K562 (cell line): ENCODE results near the gene IPO5. TPM values are rescaled to one million over a fixed set of nuclear protein-coding genes. Genes with fewer than 3 reads are reported as not detected.

Experiments
- ATAC-seq: fragments of 200-7000 bp; cut with Tn5 transposase; 3 replicates; pipeline ENCODE4 v1.9.1; 2020; ENCODE audit warnings: moderate library complexity
- BruUV-seq: library from RNA; stranded (reverse); fragments of 400-500 nt; replicated peaks from 2 replicates; lab custom pipeline; 2021; lab: Mats Ljungman, UMichigan
- CTCF ChIA-PET: fragments of 300-600 bp; formaldehyde crosslinking; extraction: SDS; loops from one replicate; lab custom pipeline; 2021; ENCODE audit warnings: low intra/inter-chr PET ratio; lab: Yijun Ruan, JAX
- POLR2A ChIA-PET: fragments of 300-600, 350-650 bp; sonication (Branson Sonifier 250); formaldehyde crosslinking; extraction: SDS; loops from one replicate; lab custom pipeline; 2021; ENCODE audit warnings: antibody characterized with exemption, inconsistent platforms; lab: Yijun Ruan, JAX
- DNase-seq, 4 experiments: peaks; one replicate each; pipeline versions ENCODE4 v3.0.0 to v3.0.0-alpha.2; 2011 to 2018; ENCODE audit warnings: low spot score in 3 of 4, mixed read lengths in 3 of 4; ENCODE audit errors: extremely low read depth in 1 of 4
- FAIRE-seq: peaks from 2 replicates; lab custom pipeline; 2011; peaks lifted over from hg19 to GRCh38; lab: Jason Lieb, UNC
- H2AFZ ChIP-seq: 2 replicates; pipeline ENCODE4 v1.6.0; 2011; ENCODE audit warnings: low read depth, low read length, control low read depth, inconsistent platforms
- H3K27ac ChIP-seq: fragments of 200-600 bp; 3 replicates; pipeline ENCODE4 v1.8.0; 2011; ENCODE audit warnings: low read depth, mild to moderate bottlenecking, control low read depth, inconsistent platforms, low read length, moderate library complexity, mixed read lengths; ENCODE audit errors: extremely low read depth
- H3K27me3 ChIP-seq, 2 experiments: fragments of 300-600 bp in 1 of 2; 2 replicates in 1 of 2; 3 replicates in 1 of 2; pipeline versions ENCODE4 v1.6.0 to v1.8.0; 2011; ENCODE audit warnings: inconsistent platforms in 2 of 2, low read length in 2 of 2, mild to moderate bottlenecking in 1 of 2, mixed read lengths in 1 of 2, moderate library complexity in 1 of 2; ENCODE audit not compliant: control insufficient read depth in 2 of 2, insufficient read depth in 2 of 2
- H3K36me3 ChIP-seq: fragments of 300-600 bp; 3 replicates; pipeline ENCODE4 v1.8.0; 2011; ENCODE audit warnings: mild to moderate bottlenecking, low read length, inconsistent platforms; ENCODE audit not compliant: control insufficient read depth, insufficient read depth
- H3K4me1 ChIP-seq, 2 experiments: fragments of 200-600 bp in 1 of 2; replicated peaks in 1 of 2; 2 replicates in 1 of 2; 3 replicates in 1 of 2; pipeline versions ENCODE4 v1.5.1 to v1.8.0; 2011; ENCODE audit warnings: inconsistent platforms in 2 of 2, low read length in 2 of 2, mild to moderate bottlenecking in 1 of 2, mixed read lengths in 1 of 2, moderate library complexity in 1 of 2; ENCODE audit not compliant: control insufficient read depth in 2 of 2, insufficient read depth in 2 of 2
- H3K4me2 ChIP-seq: 2 replicates; pipeline ENCODE4 v1.6.1; 2011; ENCODE audit warnings: low read length, control low read depth, inconsistent platforms, mixed read lengths; ENCODE audit not compliant: insufficient read depth
- H3K4me3 ChIP-seq: fragments of 200-600 bp; sonication (generic), shearing (Covaris generic); 2 replicates; pipeline ENCODE4 v1.5.1; 2016; ENCODE audit warnings: control low read depth, inconsistent platforms
- H3K79me2 ChIP-seq: fragments of 200-600 bp; 3 replicates; pipeline ENCODE4 v1.8.0; 2011; ENCODE audit warnings: low read length, inconsistent platforms; ENCODE audit not compliant: control insufficient read depth, insufficient read depth
- H3K9ac ChIP-seq, 2 experiments: 2 replicates each; pipeline versions ENCODE4 v1.6.0 to v1.6.1; 2011; ENCODE audit warnings: low read depth in 2 of 2, low read length in 2 of 2, control low read depth in 1 of 2, inconsistent platforms in 1 of 2, mild to moderate bottlenecking in 1 of 2, mixed read lengths in 1 of 2; ENCODE audit not compliant: insufficient read depth in 1 of 2
- H3K9me1 ChIP-seq: one replicate; pipeline ENCODE4 v1.6.0; 2011; ENCODE audit warnings: inconsistent platforms, mild to moderate bottlenecking, low read length, moderate library complexity; ENCODE audit not compliant: control insufficient read depth, insufficient read depth
- H3K9me3 ChIP-seq: replicated peaks from 2 replicates; pipeline ENCODE4 v1.5.1; 2011; ENCODE audit warnings: low read depth, low read length, inconsistent platforms; ENCODE audit not compliant: control insufficient read depth, insufficient read depth
- H4K20me1 ChIP-seq: replicated peaks from 2 replicates; pipeline ENCODE4 v1.6.1; 2011; ENCODE audit warnings: low read length, inconsistent platforms, mixed read lengths; ENCODE audit not compliant: control insufficient read depth, insufficient read depth
- ADNP ChIP-seq: fragments of 200-800 bp; sonication (Bioruptor generic); IDR thresholded peaks from 2 replicates; pipeline ENCODE4 v1.6.1; 2016; ENCODE audit warnings: missing genetic modification characterization, missing compliant biosample characterization
- CHD4 ChIP-seq: fragments of 200-600 bp; sonication (generic); IDR thresholded peaks from 3 replicates; pipeline ENCODE4 v1.6.1; 2012; ENCODE audit warnings: low read depth, mild to moderate bottlenecking, mixed read lengths, low read length, inconsistent platforms; ENCODE audit not compliant: insufficient read depth, insufficient replicate concordance, poor library complexity, severe bottlenecking
- JUNB ChIP-seq: fragments of 450-650 bp; formaldehyde crosslinking; conservative IDR thresholded peaks from 2 replicates; pipeline ENCODE4 v1.4.0; 2020; ENCODE audit warnings: mild to moderate bottlenecking
- MTA3 ChIP-seq: fragments of 450-650 bp; formaldehyde crosslinking; IDR thresholded peaks from 2 replicates; pipeline ENCODE4 v1.6.1; 2017; ENCODE audit warnings: mild to moderate bottlenecking, borderline replicate concordance
- NCOA2 ChIP-seq, 2 experiments: fragments of 450-650 bp; IDR thresholded peaks; 2 replicates each; pipeline ENCODE4 v1.6.1; 2018; ENCODE audit warnings: mild to moderate bottlenecking in 2 of 2, moderate library complexity in 1 of 2; ENCODE audit not compliant: partially characterized antibody in 2 of 2
- PHF8 ChIP-seq: fragments of 200-600 bp; sonication (generic); IDR thresholded peaks from 2 replicates; pipeline ENCODE4 v1.6.1; 2012; ENCODE audit warnings: mixed run types, mild to moderate bottlenecking, inconsistent platforms, low read length, moderate library complexity, borderline replicate concordance
- PKNOX1 ChIP-seq: fragments of 450-650 bp; IDR thresholded peaks from 2 replicates; pipeline ENCODE4 v1.6.1; 2016
- SRSF3 ChIP-seq: fragments of 200-400 bp; formaldehyde crosslinking; IDR thresholded peaks from 2 replicates; pipeline ENCODE4 v1.6.1; 2016; ENCODE audit warnings: mild to moderate bottlenecking, low read length, moderate library complexity; ENCODE audit not compliant: insufficient read depth
- XRCC5 ChIP-seq: fragments of 200-400 bp; formaldehyde crosslinking; IDR thresholded peaks from 2 replicates; pipeline ENCODE4 v1.6.1; 2017; ENCODE audit warnings: low read depth, mild to moderate bottlenecking, low read length
- ZNF12 ChIP-seq: sonication (generic); formaldehyde crosslinking; IDR thresholded peaks from 2 replicates; pipeline ENCODE4 v1.4.0; 2020; ENCODE audit warnings: mild to moderate bottlenecking, missing genetic modification reagents
- ZNF274 ChIP-seq: IDR thresholded peaks from 2 replicates; pipeline ENCODE4 v1.6.1; 2011; ENCODE audit warnings: low read depth, mild to moderate bottlenecking, low read length, moderate library complexity, borderline replicate concordance
- ZNF398 ChIP-seq: fragments of 250-450 bp; sonication (Bioruptor Pico); IDR thresholded peaks from 2 replicates; pipeline ENCODE4 v1.8.0; 2021; ENCODE audit warnings: moderate library complexity, mild to moderate bottlenecking, inconsistent platforms
- ZNF518B ChIP-seq: fragments of 250-450 bp; sonication (Bioruptor Pico); IDR thresholded peaks from 2 replicates; pipeline ENCODE4 v1.5.0; 2021; ENCODE audit warnings: mild to moderate bottlenecking, moderate library complexity
- ZNF639 ChIP-seq, 2 experiments: fragments of 200-800 bp in 1 of 2; sonication (Bioruptor generic) in 1 of 2; sonication (generic) in 1 of 2; formaldehyde crosslinking in 1 of 2; IDR thresholded peaks in 1 of 2; conservative IDR thresholded peaks in 1 of 2; 2 replicates each; pipeline versions ENCODE4 v1.5.0 to v1.6.1; 2016 to 2020; ENCODE audit warnings: missing compliant biosample characterization in 1 of 2, missing genetic modification characterization in 1 of 2, missing genetic modification reagents in 1 of 2
- WGBS: fragments of 100-300 bp; shearing (Covaris generic); methylation state at CpG from one replicate; pipeline ENCODE4 v1.1.6; 2016; ENCODE audit warnings: low coverage, mixed read lengths; ENCODE audit not compliant: insufficient coverage; ENCODE audit errors: missing lambda C conversion rate; 5-methylcytosine and 5-hydroxymethylcytosine counted together
- in situ Hi-C: fragments of 300-500 bp; cut with MboI; formaldehyde crosslinking; loops from 4 replicates; pipeline ENCODE4 v1.15.0; 2018; ENCODE audit warnings: inconsistent platforms, mixed read lengths
- intact Hi-C: fragments of 100-400 bp; cut with micrococcal nuclease; formaldehyde crosslinking; loops from 2 replicates; pipeline ENCODE4 v1.14.2; 2022
- polyA plus RNA-seq, 8 experiments: library from polyadenylated mRNA; depleted of rRNA in 4 of 8; stranded (reverse) in 5 of 8; unstranded in 3 of 8; fragments of >200 nt; fragmentation: Nextera tagmentation in 2 of 8; fragmentation: Illumina TruSeq in 1 of 8; extraction: Ambion mirVana in 2 of 8; extraction: Trizol in 1 of 8; gene quantifications; 2 replicates each; pipeline versions ENCODE4 v1.2.1 to v1.2.3, GENCODE V29; 2011 to 2014; ENCODE audit warnings: inconsistent platforms in 1 of 8, missing spikeins in 1 of 8
- total RNA-seq, 7 experiments: library from RNA; depleted of rRNA in 6 of 7; stranded (reverse); fragments of >200 nt in 6 of 7; fragmentation: Illumina TruSeq in 2 of 7; extraction: Trizol in 2 of 7; gene quantifications; 2 replicates each; pipeline versions ENCODE4 v1.2.1 to v1.2.3, GENCODE V29; 2011 to 2021; ENCODE audit warnings: low replicate concordance in 1 of 7

IPO5 gene
- total and polyA plus RNA-seq, 9 of the 15 experiments (the other 6 are each of a cell fraction or from before 2014, with no cell fraction given), result 45.8 to 206 (median 134) TPM

GRCh38 chr13:98022210-98022609 lies 68.7 kb downstream of the IPO5 start:
- no peak overlapping the region for H2AFZ ChIP-seq
- no peaks in the 10 kb centered on the region for H3K4me1 ChIP-seq
- in situ Hi-C loops, result no loop called here
- WGBS, result 80% methylated on average over 1 of the region's 1 CpG
- H3K9ac ChIP-seq, result no peak overlapping the region
- no peaks in the 10 kb centered on the region for H3K79me2 ChIP-seq
- no peak for DNase-seq
- no peaks in the 10 kb centered on the region for H3K9me3 ChIP-seq
- peaks cover 58% of the 10 kb centered on the region for H3K36me3 ChIP-seq
- no peak overlapping the region for H3K27ac ChIP-seq
- H3K4me3 ChIP-seq, result no peak overlapping the region
- H3K4me2 ChIP-seq, result no peak overlapping the region
- no peak for ATAC-seq
- TSS peak; percentile 22 for BruUV-seq
- ChIA-PET CTCF (no interaction called here), POLR2A (no interaction called here)
- intact Hi-C loops, result no loop called here
- H4K20me1 ChIP-seq, result no peaks in the 10 kb centered on the region
- FAIRE-seq, result no peak
- H3K27me3 ChIP-seq, result no peaks in the 10 kb centered on the region
- H3K9me1 ChIP-seq, result no peaks in the 10 kb centered on the region
- no peak for TF ChIP-seq PKNOX1
- no peak for TF ChIP-seq ZNF518B (CRISPR knock-in tag)
- no peak for TF ChIP-seq JUNB
- no peak for TF ChIP-seq NCOA2 (IDR thresholded peaks at IDR 0.05; ENCODE audit: partially characterized antibody in 2 of 2)
- TF ChIP-seq ZNF12, result no peak
- TF ChIP-seq ZNF274, result no peak
- TF ChIP-seq ZNF639 (CRISPR knock-in tag; conservative IDR thresholded peaks at IDR 0.05 in 1 of 2, IDR thresholded peaks at IDR 0.05 in 1 of 2), result no peak
- no peak for TF ChIP-seq MTA3
- TF ChIP-seq CHD4, result no peak
- no peak for TF ChIP-seq XRCC5
- no peak for TF ChIP-seq PHF8
- TF ChIP-seq ZNF398 (CRISPR knock-in tag), result no peak
- TF ChIP-seq ADNP (tag), result no peak
- TF ChIP-seq SRSF3, result no peak
